Regular cardiac myocyte (primary cell): ENCODE measurements around the gene CLRN1. TPM values are rescaled to one million over a fixed set of nuclear protein-coding genes. Genes with fewer than 3 reads are reported as not detected.

ENCODE experiments used
- total RNA-seq: library from RNA; depleted of rRNA; stranded (reverse); fragments of >200 nt; gene quantifications from 2 replicates; pipeline ENCODE4 v1.2.3, GENCODE V29; 2014

Gene CLRN1, protein sequence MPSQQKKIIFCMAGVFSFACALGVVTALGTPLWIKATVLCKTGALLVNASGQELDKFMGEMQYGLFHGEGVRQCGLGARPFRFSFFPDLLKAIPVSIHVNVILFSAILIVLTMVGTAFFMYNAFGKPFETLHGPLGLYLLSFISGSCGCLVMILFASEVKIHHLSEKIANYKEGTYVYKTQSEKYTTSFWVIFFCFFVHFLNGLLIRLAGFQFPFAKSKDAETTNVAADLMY
- not detected in 2 replicates for total RNA-seq

GRCh38 chr3:150972366-150973071 is at the start of gene CLRN1:
TSS of gene CLRN1 (minus strand) at chr3:150972727. CDS start at chr3:150972708, 19 bp downstream.

DNA sequence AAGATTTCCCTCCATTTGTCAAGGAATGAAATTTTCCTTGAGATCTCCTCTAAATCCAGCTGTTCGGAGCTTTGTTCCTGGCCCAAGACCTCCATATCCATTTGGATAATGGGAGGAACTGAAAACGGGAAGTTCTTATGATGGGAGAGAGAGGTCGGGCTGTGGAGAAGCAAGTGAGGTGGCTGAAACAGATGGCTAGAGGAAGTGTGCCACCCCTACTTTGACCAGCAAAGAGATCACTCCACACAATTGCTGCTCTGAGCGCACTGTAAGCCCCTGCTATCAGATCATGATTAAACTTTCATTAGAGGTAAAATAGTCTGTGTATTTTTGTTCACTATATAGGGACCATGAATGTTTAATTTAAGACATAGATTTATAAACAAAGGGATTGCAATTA is 67.2 kb downstream of the CLRN1 start, which contains the start of gene MINDY4B:
Gene MINDY4B (minus strand): TSS at position 101 of the 400 bp plus-strand sequence. CDS start 0 bp downstream, at position 101.

Other genes starting within 250 kb of the CLRN1 start
- gene SIAH2, start 209.6 kb downstream of the CLRN1 start, total RNA-seq = 26.3 and 34.1 TPM in 2 replicates
- not detected in 2 replicates for gene MINDY4B, start 67.3 kb downstream of the CLRN1 start, total RNA-seq
- 0.19 and 0.28 TPM in 2 replicates for gene MED12L, start 112.9 kb upstream of the CLRN1 start, total RNA-seq
- 0.28 TPM in 1 of 2 replicates, not detected in the other for gene GPR171, start 230.5 kb upstream of the CLRN1 start, total RNA-seq